Stimulated activated CD8-positive, alpha-beta memory T cell treated with anti-CD3 and anti-CD28 coated beads, Interleukin-15, amount 100 ng/mL, for 48 hours (primary cell): Measurements from ENCODE around the gene SHTN1.

Source experiments
- DNase-seq, 2 donors: peaks; one replicate each; pipeline ENCODE4 v3.0.0-alpha.2; 2020; ENCODE audit warnings: low read depth in 2 of 2

Gene SHTN1

GRCh38 chr10:116835658-116836057 lies 169.3 kb downstream of the SHTN1 start:
- DNase-seq, result no peak

- no peak for DNase-seq
These were observed 170.7 kb downstream of the SHTN1 start for GRCh38 chr10:116833986-116834985.

- no peak for DNase-seq
These were observed 173.2 kb downstream of the SHTN1 start for GRCh38 chr10:116831790-116832189.
